GM19099 (cell line): ENCODE data around the gene GIGYF2.

Experiments
- POLR2A ChIP-seq: IDR thresholded peaks from 3 replicates; pipeline ENCODE4 v1.6.1; 2011; ENCODE audit warnings: low read depth; ENCODE audit not compliant: insufficient read length; ENCODE audit errors: extremely low read depth

Gene GIGYF2

DNA sequence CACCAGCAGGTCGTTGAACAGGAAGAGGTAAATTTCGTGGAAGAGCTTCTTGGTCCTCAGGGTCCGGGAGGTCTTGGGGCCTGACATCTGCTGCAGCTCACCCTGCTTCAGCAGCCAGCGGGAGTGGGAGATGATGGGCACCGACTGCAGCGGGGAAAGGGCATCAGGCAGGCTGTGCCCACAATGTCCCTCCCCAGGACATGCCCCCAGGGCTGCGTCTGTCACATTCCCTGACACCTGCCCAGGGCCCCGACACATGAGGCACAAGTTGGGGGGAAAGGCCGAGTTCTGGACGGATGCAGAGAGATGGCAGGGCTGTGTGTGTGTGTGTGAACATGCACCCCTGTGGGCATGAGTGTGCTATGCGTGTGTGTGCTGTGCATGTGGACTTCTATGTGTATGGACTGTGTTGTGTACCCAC lies 186.9 kb downstream of the GIGYF2 start:
- TF ChIP-seq POLR2A: no peak

DNA sequence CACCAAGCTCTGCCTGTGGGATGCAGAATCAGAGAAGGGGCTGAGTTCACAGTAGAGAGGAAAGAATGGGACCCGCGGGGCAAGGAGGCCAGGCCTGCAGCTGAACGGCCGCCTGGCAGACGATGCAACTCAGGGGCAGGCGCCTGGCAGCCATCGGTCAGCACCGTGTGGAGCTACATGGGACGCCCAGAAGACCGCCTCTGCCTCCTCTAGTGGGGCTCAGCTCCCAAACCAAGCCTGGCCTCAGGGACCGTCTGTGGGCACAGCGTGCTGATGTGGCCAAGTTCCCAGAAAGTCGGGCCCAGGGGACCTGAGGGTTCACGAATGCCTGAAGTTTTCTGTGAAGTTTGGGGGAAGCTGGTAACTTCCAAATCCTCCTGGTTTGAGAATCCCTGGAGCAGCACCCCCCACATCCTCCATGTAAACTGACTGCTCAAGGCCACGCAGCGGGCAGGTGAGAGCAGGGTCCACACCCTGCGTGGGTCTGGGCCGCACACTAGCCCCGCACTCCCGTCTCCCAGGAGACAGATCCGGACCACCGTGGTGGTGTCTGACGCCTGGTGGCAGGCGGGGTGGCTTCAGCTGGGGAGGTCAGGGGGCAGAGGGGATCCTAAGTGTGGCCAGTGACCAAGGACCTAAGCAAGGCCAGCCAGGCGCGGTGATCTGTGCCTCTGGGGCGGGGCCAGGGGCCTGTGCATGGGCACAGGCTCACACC lies 187.6 kb downstream of the GIGYF2 start:
- TF ChIP-seq POLR2A: no peak

DNA sequence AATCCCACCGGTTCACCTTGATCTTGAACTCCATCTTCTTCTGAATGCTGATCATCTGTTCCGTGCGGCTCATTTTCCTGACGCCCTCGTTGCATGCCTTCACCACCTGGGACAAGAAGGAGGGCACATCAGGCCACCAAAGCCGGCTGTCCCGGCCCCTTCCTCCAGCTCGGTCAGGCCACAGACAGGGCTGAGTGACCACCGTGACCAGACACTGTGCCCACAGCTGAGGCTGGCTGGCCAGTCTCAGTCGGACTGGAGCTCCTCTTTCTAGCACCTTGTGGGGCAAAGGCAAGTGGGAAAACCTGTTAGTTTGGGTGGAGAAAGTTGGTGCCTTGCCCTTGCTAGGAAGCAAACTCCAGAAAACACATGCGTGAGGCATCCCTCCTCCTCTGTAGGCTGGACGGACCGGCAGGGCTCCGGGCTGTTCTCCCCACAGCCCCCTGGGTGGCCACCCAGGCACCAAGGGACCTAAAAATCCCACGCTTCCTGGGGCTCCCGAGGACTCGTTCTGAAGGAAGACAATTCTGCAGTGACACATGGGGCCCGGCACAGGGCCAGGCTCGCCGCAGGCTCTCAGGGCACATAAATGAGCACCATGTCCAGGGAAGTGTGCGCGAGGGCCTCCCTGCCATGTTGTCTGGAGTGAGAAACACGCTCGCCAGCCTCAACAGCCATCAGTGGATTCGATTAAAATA lies 188.3 kb downstream of the GIGYF2 start:
- no peak for TF ChIP-seq POLR2A

DNA sequence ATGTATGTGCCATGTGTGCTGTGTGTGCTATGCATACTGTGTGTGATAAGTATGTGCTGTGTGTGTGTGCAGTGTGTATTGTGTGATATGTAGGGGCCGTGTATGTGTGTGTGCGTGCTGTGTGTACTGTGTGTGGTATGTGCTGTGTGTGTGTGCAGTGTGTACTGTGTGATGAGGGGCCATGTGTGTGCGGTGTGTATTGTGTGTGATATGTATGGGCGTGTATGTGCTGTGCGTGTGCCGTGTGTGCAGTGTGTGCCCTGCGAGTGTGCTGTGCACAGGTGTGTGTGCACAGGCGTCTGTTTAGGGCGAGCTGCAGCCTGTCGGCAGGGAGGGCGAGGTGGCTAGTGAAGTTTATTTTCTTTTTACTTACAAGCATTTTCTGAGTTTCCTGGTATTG lies 189.0 kb downstream of the GIGYF2 start:
- no peak for TF ChIP-seq POLR2A

DNA sequence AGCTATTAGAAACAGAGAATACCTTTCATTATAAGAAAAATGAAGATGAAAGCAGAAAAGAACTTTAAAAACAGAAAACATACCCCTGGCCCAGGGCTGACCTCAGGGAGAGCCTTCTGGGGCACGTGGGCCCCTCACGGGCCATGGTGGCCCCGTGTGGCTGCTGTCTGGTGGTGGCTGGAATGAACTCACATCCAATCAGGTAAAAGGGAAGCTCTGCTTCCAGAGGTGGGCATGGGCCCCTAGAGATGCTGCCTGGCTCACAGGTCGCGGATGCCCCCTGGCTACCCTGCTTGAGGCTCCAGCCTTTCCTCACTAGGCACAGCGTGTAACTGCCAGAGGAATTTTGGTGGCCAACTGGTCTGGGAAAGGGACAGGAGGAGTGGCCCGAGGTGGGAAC lies 189.5 kb downstream of the GIGYF2 start:
- TF ChIP-seq POLR2A: no peak

DNA sequence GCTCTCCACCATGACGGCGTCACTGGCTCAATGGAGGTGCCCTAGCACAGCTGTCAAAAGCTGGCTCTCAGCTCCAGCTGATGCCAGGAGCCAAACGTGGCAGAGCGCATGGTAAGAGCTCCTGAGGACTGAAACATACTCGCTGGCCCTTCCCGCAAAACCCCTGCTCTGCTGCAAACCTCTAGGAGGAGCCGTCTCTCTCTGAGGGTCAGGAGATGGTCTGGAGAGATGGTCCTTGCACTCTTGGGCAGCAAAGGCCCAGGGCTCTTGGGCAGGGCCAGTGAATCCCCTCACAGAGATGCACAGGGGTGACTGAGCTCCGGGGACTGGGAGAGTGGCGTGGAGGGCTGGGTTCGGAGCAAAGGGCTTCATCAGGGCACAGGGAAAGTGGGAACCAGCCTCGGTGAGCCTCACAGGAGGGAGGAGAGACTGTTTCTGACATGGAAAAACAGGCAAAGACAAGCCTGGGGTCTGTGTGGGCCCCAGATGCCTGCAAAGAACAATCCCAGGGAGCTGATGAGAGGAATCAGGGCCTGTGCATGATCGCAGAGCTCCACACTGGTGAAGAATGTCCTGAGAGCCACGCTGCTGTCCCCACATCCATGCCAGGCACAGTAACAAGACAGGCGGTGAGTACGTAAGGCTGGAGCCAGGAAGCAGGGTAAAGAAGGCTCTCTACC lies 190.2 kb downstream of the GIGYF2 start:
- no peak for TF ChIP-seq POLR2A

DNA sequence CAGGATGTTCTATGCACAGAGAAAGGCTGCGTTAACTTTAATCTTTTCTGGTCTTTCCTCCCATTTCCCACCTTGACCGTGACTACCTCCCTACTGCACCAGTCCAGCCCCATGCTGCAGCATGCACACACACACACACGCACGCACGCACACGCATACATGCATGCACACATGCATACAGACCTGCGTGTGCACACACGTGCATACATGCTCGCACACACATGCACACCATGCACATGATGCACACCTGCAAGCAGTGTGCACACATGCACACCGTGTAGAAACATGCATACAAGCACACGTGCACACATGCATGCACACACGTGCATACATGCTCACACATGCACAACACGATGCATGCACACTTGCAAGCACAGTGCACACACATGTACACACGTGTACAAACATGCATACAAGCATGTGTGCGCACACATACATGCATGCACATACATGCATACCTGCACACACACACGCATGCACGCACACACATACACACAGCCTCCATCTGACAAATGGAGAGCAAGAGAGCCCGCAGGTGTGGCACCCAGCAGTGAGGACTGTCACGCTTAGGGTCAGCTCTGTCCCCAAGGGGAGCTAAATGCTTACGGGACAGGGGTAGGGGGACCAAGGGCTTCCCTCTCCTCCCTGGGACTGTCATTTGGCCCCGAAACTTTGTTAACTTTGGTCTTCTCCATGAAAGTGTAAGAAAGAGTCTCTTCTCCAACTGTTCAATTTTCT lies 191.1 kb downstream of the GIGYF2 start:
- TF ChIP-seq POLR2A: no peak

DNA sequence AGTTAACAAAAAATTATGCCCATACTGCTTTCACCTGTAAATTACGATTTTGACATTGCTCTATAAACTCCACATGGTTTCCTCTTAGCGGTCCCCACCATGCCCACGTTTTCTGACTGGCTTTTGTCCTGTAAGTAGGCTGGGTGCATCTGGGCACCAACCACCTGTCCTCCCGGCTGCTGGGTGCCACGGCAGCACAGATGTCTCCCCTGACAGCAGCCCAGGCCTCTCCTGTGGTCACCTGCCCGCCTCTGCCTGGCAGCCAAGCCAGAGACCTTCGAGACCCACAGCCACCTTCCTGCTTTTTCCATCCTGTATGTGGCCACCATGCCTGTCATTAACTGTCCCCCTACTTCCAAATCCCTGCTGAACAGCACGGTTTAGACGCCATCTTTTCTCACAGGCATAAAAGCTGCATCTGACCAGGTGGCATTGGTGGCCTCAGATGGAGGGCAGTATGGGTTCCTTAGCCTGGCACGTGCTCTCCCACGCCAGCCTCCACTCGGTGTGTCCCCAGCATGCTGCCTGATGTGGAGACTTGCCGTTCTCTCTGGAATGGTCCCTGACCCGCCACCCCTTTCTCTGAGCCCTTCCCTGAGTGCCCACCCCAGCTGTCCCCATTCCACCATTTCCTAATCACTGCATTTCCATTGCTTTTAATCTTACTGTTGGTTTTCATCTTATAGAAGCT lies 191.9 kb downstream of the GIGYF2 start:
- TF ChIP-seq POLR2A: no peak

DNA sequence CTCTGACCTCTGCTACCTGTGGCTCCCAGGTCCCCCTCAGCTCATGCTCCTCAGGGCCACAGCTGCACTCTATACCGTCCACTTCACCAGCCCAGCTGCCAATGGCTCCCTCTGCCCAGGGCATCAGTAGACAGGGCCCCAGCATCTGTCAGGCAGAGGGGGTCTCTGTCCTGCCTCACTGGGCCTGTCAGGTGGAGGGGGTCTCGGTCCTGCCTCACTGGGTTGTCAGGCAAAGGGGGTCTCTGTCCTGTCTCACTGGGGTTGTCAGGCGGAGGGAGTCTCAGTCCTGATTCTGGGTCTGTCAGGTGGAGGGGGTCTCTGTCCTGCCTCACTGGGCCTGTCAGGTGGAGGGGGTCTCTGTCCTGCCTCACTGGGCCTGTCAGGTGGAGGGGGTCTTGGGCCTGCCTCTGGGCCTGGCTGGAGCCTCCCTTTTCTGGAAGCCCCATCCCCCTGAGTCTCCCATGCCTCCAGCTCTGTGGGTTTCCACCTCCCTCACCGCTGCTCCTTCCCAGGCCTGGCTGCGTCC lies 192.8 kb downstream of the GIGYF2 start:
- no peak for TF ChIP-seq POLR2A

DNA sequence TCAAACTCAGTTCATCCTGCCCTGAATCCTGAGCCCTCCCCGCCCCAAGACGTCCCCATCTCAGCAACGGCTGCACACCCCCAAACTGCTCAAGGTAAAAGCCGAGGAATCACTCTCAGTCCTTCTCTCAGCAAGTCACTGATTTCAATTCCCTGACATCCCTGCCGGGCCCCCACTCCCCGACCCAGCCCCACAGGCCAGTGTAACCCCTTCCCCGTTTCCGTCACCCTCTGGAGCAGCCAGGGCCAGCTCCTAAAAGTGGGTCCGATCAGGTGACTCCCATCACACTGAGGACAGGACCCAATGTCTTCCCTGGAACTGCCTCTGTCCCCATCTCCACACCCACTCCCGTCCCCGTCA lies 193.4 kb downstream of the GIGYF2 start:
- TF ChIP-seq POLR2A: no peak

DNA sequence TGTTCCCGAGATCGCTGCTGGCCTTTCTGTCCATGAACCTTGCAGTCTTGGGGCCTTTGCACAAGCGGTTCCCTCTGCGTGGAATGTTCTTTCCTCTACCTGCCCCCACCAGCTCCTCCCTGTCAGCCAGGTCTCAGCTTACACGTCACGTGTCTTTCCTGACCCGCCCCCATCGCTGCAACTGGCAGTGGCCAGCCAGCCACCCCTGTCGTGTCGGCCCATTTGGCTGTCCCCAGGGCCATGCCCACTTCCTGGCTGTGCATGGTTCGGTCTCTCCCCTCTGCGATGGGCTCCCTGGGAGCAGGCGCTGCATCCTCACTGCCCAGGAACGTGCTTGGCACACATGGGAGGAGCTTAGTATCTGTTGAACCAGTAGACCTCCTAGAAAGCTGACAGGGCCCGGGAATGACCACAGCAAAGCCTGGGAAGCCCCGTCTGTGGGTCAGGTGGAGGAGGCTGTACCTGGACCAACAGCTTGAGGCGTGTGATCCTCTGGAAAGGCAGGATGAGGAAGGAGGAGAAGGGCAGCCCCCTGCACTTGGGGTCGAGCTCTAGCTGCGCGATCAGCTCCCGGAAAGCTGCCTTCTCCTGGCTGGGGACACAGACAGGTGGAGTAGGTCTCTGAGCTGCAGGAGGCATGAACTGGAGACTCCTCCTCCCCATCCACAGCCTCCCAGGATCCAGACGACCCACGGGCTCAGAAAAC lies 193.9 kb downstream of the GIGYF2 start:
- TF ChIP-seq POLR2A: no peak

DNA sequence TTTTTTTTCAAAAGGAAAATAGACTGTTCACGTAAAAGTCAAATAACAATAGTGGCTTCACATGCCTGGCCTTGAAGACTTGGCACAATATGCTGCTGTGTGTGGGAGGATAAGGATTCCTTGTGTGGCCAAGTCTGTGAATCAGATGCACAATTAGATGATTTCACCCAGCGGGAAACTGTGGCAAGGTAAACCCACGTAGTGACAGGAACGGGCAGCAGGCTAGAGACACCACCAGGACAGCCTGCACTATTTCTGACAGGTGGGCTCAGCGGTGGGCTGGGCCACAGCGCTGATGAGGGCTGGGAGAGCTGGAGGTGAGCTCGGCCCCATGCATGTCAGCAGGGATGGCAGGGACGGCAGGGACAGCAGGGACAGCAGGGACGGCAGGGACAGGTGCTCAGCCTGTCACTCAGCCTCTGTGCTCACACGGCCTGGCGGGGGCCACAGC lies 194.5 kb downstream of the GIGYF2 start:
- no peak for TF ChIP-seq POLR2A

DNA sequence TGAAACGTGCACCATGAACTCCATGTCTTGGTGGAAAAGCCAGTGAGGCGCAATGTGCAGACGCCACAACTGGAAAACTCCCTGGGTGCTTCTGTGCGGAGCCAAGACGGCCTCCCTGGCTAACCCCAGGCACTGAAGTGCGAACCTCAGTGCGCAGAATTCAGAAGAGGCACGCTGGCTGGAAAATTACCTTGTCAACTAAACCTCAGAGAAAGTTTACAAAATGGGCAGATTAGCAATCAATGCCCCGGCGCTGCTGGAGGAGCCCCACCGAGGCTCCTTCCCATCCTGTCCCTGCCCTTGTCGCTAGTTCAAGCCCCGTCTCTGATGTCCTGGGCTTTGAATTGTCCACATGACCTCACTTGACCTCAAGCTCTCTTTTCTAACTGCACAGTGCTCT lies 195.1 kb downstream of the GIGYF2 start:
- no peak for TF ChIP-seq POLR2A

DNA sequence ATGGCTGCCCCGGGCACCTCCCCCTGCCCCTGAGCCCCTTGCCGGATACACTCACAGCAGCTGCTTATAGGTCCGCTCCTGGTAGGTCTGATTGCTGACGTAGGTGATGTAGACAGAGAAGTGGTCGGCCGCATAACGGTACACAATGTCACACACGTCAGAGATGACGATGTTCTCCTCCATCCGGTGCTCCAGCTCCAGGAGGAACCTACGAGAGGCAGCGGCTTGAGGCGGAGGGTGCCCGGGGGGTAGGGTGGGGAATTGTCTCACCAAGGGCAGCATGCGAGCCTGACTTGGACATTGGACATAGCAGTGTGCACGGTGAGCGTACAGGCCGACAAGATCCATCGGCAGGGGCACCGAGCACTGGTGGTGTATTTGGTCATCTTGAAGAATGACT lies 195.7 kb downstream of the GIGYF2 start:
- TF ChIP-seq POLR2A: no peak
